ENCODE results near the gene FADS1. TPM values are rescaled to one million over a fixed set of nuclear protein-coding genes. Genes with fewer than 3 reads are reported as not detected.

FADS1 gene
- total RNA-seq, 2 donors from 2014 or later, result 21.8 to 28.4 TPM

DNA sequence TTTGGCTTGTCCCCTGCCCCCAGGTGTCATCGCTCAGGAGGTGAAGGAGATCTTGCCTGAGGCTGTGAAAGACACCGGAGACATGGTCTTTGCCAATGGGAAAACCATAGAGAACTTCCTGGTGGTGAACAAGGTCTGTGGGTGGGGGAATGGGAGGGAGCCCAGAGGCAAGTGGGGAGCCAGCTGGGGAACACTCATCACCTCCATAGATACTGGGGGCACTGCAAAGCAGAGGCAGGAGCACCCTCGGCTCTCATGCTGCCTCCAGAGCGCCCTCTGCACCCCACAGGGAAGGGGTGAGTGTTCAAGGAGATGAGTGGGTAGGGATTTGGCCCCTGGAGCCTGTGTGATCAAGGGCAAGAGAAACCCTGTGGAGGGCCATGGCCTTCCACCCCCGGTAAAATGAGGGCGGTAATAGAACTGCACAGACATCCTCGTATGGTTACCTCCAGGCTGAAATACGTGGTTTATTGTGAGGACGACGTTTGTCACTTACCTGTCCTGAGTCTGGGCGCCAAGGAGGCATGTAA is 38.4 kb downstream of the FADS1 start:
- no peak for TF ChIP-seq CTCF (IDR thresholded peaks at IDR 0.05)
- Histone ChIP-seq H3K27me3 (no peaks in the 10 kb centered on the region), H3K9me3 (no peaks in the 10 kb centered on the region), H3K4me3 (no peak overlapping the region), H3K4me1 (peaks cover 0 to 10% of the 10 kb centered on the region in 2 donors), H3K27ac (no peak overlapping the region), H3K36me3 (no peaks in the 10 kb centered on the region)
- no peak for DNase-seq (ENCODE audit: low spot score)

DNA sequence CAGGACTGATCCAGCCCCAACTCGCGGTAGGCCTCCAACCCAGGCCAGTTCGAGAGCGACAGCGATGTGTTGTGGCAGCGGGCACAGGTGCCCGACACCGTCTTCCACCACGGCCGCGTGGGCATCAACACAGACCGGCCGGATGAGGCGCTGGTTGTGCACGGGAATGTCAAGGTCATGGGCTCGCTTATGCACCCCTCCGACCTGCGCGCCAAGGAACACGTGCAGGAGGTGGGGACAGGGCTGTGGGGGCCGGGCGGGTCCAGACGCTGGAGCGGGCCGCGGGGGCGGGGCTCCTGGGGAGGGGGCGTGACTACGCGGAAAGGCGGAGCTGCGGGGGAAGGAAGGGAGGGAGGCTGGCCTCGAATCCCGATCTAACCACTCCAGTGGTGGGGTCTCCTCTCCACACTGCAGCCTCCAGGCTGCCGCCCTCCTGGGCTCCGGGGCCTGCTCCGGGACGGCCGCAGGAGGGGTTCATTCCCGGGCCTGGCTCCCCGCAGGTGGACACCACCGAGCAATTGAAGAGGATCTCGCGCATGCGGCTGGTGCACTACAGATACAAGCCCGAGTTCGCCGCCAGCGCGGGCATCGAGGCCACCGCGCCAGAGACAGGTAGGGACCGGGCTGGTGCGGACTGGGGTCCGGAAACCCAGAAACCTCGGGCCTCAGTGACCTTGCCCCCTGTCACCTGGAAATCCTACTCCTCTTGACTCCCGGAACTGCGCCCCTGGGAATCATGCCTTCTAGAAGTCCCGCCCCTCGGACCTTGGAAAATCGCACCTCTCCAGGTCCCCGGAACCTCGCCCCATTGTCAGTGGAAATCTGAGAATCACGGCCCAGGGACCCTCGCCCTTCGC is 39.3 kb downstream of the FADS1 start:
- no peak for TF ChIP-seq CTCF (IDR thresholded peaks at IDR 0.05)
- DNase-seq (ENCODE audit: low spot score), result no peak
- Histone ChIP-seq H3K4me3 (peak overlapping the region in 1 of 2 donors; percentile 21), H3K36me3 (no peaks in the 10 kb centered on the region), H3K9me3 (no peaks in the 10 kb centered on the region), H3K4me1 (peaks cover 0 to 10% of the 10 kb centered on the region in 2 donors), H3K27me3 (no peaks in the 10 kb centered on the region), H3K27ac (no peak overlapping the region)

- Histone ChIP-seq H3K4me3 (no peak overlapping the region), H3K27me3 (no peaks in the 10 kb centered on the region), H3K9me3 (no peaks in the 10 kb centered on the region), H3K4me1 (peaks cover 0 to 10% of the 10 kb centered on the region in 2 donors), H3K36me3 (no peaks in the 10 kb centered on the region), H3K27ac (no peak overlapping the region)
- no peak for DNase-seq (ENCODE audit: low spot score)
- TF ChIP-seq CTCF (IDR thresholded peaks at IDR 0.05), result peak; percentile 26 to 59
Measured at GRCh38 chr11:61776561-61777075, 40.2 kb downstream of the FADS1 start.

- H3K27me3 ChIP-seq, result no peaks in the 10 kb centered on the region
- no peak for DNase-seq (ENCODE audit: low spot score)
- H3K4me1 ChIP-seq, result peaks cover 0 to 10% of the 10 kb centered on the region in 2 donors
- H3K9me3 ChIP-seq, result no peaks in the 10 kb centered on the region
- no peak overlapping the region for H3K4me3 ChIP-seq
- no peak overlapping the region for H3K27ac ChIP-seq
- TF ChIP-seq CTCF (IDR thresholded peaks at IDR 0.05), result no peak
- no peaks in the 10 kb centered on the region for H3K36me3 ChIP-seq
Measured at GRCh38 chr11:61775606-61776554, 40.9 kb downstream of the FADS1 start.

GRCh38 chr11:61775106-61775505 is 41.7 kb downstream of the FADS1 start:
- Histone ChIP-seq H3K4me3 (no peak overlapping the region), H3K27ac (no peak overlapping the region), H3K36me3 (no peaks in the 10 kb centered on the region), H3K9me3 (no peaks in the 10 kb centered on the region), H3K4me1 (peaks cover 0 to 10% of the 10 kb centered on the region in 2 donors), H3K27me3 (no peaks in the 10 kb centered on the region)
- TF ChIP-seq CTCF (IDR thresholded peaks at IDR 0.05), result no peak
- DNase-seq (ENCODE audit: low spot score), result no peak

Data from right atrium auricular region (tissue), 2 donors.